Adrenal gland (tissue), 12 donors: Measurements from ENCODE around the gene SAMHD1. TPM values are rescaled to one million over a fixed set of nuclear protein-coding genes. Genes with fewer than 3 reads are reported as not detected.

ENCODE experiments used
- DNase-seq, 7 donors: peaks; one replicate each; pipeline ENCODE4 v3.0.0-alpha.2; 2019 to 2020
- H3K27ac ChIP-seq, 5 donors: fragments of 200-600 bp; sonication (generic) in 4 of 5; 1 replicate in 3 of 5; 2 replicates in 2 of 5; pipeline versions ENCODE4 v1.5.1 to v1.8.0; 2016 to 2020; ENCODE audit warnings: mild to moderate bottlenecking in 1 of 5
- H3K27me3 ChIP-seq: fragments of 200-600 bp; 2 replicates; pipeline ENCODE4 v1.8.0; 2021
- H3K36me3 ChIP-seq, 2 donors: fragments of 200-600 bp; replicated peaks in 1 of 2; 1 replicate in 1 of 2; 2 replicates in 1 of 2; pipeline versions ENCODE4 v1.5.1 to v1.8.0; 2018 to 2022
- H3K4me1 ChIP-seq, 2 donors: fragments of 200-600 bp; replicated peaks in 1 of 2; 1 replicate in 1 of 2; 2 replicates in 1 of 2; pipeline versions ENCODE4 v1.5.1 to v1.8.0; 2018 to 2021
- H3K4me3 ChIP-seq, 4 donors: fragments of 200-600 bp; sonication (generic) in 3 of 4; one replicate each; pipeline ENCODE4 v1.5.1; 2016 to 2018
- H3K9me3 ChIP-seq, 3 donors: fragments of 200-600 bp; sonication (generic) in 1 of 3; replicated peaks in 1 of 3; 1 replicate in 2 of 3; 2 replicates in 1 of 3; pipeline versions ENCODE4 v1.5.1 to v1.8.0; 2016 to 2021
- CTCF ChIP-seq, 6 experiments: fragments of 450-650 bp in 4 of 6; fragments of 200-600 bp in 2 of 6; sonication (generic) in 1 of 6; IDR thresholded peaks; 1 replicate in 5 of 6; 2 replicates in 1 of 6; pipeline versions ENCODE4 v1.5.1 to v1.8.0; 2016 to 2021; ENCODE audit warnings: antibody characterized with exemption in 6 of 6, mild to moderate bottlenecking in 2 of 6, moderate library complexity in 1 of 6
- POLR2A ChIP-seq, 2 donors: fragments of 450-650 bp; IDR thresholded peaks; one replicate each; pipeline ENCODE4 v1.6.1; 2017; ENCODE audit warnings: antibody characterized with exemption in 2 of 2, mild to moderate bottlenecking in 2 of 2, moderate library complexity in 1 of 2
- WGBS, 4 donors: extraction: QIAGEN DNeasy Blood & Tissue Kit in 2 of 4; methylation state at CpG; one replicate each; pipeline versions ENCODE4 v1.1.5 to v1.1.7; 2013 to 2017; 5-methylcytosine and 5-hydroxymethylcytosine counted together
- intact Hi-C, 2 donors: fragments of 100-400 bp; cut with DNase I; formaldehyde crosslinking; loops; one replicate each; pipeline versions ENCODE4 v1.14.1 to v1.15.0; 2022 to 2023
- polyA plus RNA-seq, 3 donors: library from polyadenylated mRNA; stranded (reverse); fragments of 200-250 nt in 2 of 3; fragments of 350-450 nt in 1 of 3; fragmentation: Illumina TruSeq in 1 of 3; extraction: RNeasy Lipid Tissue Mini Kit (QIAGEN cat#74804) in 1 of 3; gene quantifications; one replicate each; pipeline ENCODE4 v1.2.3, GENCODE V29; 2013 to 2014
- total RNA-seq, 9 donors: library from RNA; depleted of rRNA in 4 of 9; stranded (reverse); fragments of >200 nt in 4 of 9; fragments of 120-200 nt in 1 of 9; fragmentation: NEBNext Ultra II Directional in 1 of 9; extraction: Animal tissue kit (Norgen Biotek cat#: 25700) in 1 of 9; gene quantifications; one replicate each; pipeline versions ENCODE4 v1.1.0 to v1.2.4, GENCODE V29; 2013 to 2023
- donor health status: healthy with polysubstance abuse.
- donor health status: Bipolar disorder and iron deficiency.
- donor health status: DM: yes; HTN: yes; CAD: no.
- donor health status: DM: no; HTN: no; CAD: no.
- donor health status: DM: no; HTN: no; CAD: no.
- donor health status: DM: yes; HTN: yes; CAD: no.

The SAMHD1 gene
- total and polyA plus RNA-seq, 12 donors = 27.1 to 232 (median 92.1) TPM

- Histone ChIP-seq H3K4me3 (no peak overlapping the region), H3K27ac (peak overlapping the region in 4 of 5 donors; percentile 47 to 96 (median 71)), H3K9me3 (no peaks in the 10 kb centered on the region), H3K4me1 (peaks cover 90 to 92% of the 10 kb centered on the region in 2 donors), H3K27me3 (no peaks in the 10 kb centered on the region), H3K36me3 (no peaks in the 10 kb centered on the region)
- WGBS, 4 donors = 38 to 58% (median 47%) methylated on average over 15 to 17 of the region's 17 CpGs
- no peak for TF ChIP-seq POLR2A (IDR thresholded peaks at IDR 0.05)
- TF ChIP-seq CTCF (IDR thresholded peaks at IDR 0.05) = no peak
- intact Hi-C loops = no loop called here
- peak in 3 of 7 donors; percentile 39 to 43 (median 40) for DNase-seq
Observed at GRCh38 chr20:36856691-36857635, 94.5 kb downstream of the SAMHD1 start.

- intact Hi-C loops = no loop called here
- no peaks in the 10 kb centered on the region for H3K9me3 ChIP-seq
- 20 to 27% (median 26%) methylated on average over 1 to 3 of the region's 3 CpGs; no CpG with 5 or more reads in 1 of the 4 donors for WGBS, 4 donors
- no peak for TF ChIP-seq CTCF (IDR thresholded peaks at IDR 0.05)
- no peak for TF ChIP-seq POLR2A (IDR thresholded peaks at IDR 0.05)
- peaks cover 87 to 92% of the 10 kb centered on the region in 2 donors for H3K4me1 ChIP-seq
- H3K27ac ChIP-seq = peak overlapping the region; percentile 26 to 96 (median 62)
- H3K27me3 ChIP-seq = no peaks in the 10 kb centered on the region
- H3K4me3 ChIP-seq = no peak overlapping the region
- no peaks in the 10 kb centered on the region for H3K36me3 ChIP-seq
- peak in 6 of 7 donors; percentile 67 to 82 (median 75) for DNase-seq
Observed at GRCh38 chr20:36856195-36856594, 95.3 kb downstream of the SAMHD1 start.

- intact Hi-C loops = no loop called here
- TF ChIP-seq CTCF (IDR thresholded peaks at IDR 0.05) (no peak), POLR2A (IDR thresholded peaks at IDR 0.05) (no peak)
- peaks cover 78 to 84% of the 10 kb centered on the region in 2 donors for H3K4me1 ChIP-seq
- 33 to 57% (median 36%) methylated on average over 6 to 7 of the region's 7 CpGs for WGBS, 4 donors
- H3K4me3 ChIP-seq = no peak overlapping the region
- no peaks in the 10 kb centered on the region for H3K27me3 ChIP-seq
- H3K9me3 ChIP-seq = no peaks in the 10 kb centered on the region
- peak in 6 of 7 donors; percentile 56 to 79 (median 70) for DNase-seq
- H3K27ac ChIP-seq = peak overlapping the region in 4 of 5 donors; percentile 47 to 96 (median 71)
- H3K36me3 ChIP-seq = no peaks in the 10 kb centered on the region
Observed at GRCh38 chr20:36855241-36855657, 96.3 kb downstream of the SAMHD1 start.
